Spleen (tissue), 7 donors: ENCODE measurements around the gene ADGRB2.

ENCODE experiments used
- CTCF ChIP-seq, 11 experiments: fragments of 200-600 bp in 7 of 11; fragments of 450-650 bp in 4 of 11; sonication (generic) in 4 of 11; IDR thresholded peaks in 8 of 11; conservative IDR thresholded peaks in 3 of 11; 1 replicate in 7 of 11; 2 replicates in 4 of 11; pipeline versions ENCODE4 v1.4.0 to v1.8.0; 2016 to 2021; ENCODE audit warnings: antibody characterized with exemption in 11 of 11, inconsistent platforms in 4 of 11, mild to moderate bottlenecking in 1 of 11
- POLR2A ChIP-seq, 3 donors: fragments of 450-650 bp; IDR thresholded peaks; one replicate each; pipeline ENCODE4 v1.5.1; 2017; ENCODE audit warnings: antibody characterized with exemption in 3 of 3, mild to moderate bottlenecking in 1 of 3
- donor health status: DM: no; HTN: no; CAD: no; lungs with moderate emphysema.
- donor health status: DM: no; HTN: no; CAD: no.
- donor health status: DM: no; HTN: no; CAD: no.

- TF ChIP-seq CTCF (IDR thresholded peaks at IDR 0.05 in 8 of 11, conservative IDR thresholded peaks at IDR 0.05 in 3 of 11) (no peak), POLR2A (IDR thresholded peaks at IDR 0.05) (no peak)
Measured at GRCh38 chr1:31730336-31731048, 33.6 kb downstream of the ADGRB2 start.
